GM21737 (cell line): Measurements from ENCODE around the gene F8.
A peak's percentile ranks its signal among the peaks of the same experiment; 100 is the strongest.
"Not testable (repeated sequence)": the region's sequence is repeated elsewhere in the genome, so short reads cannot be mapped to it uniquely, and the experiment has no call there.

ENCODE experiments used
- ATAC-seq: cut with Tn5 transposase; IDR thresholded peaks from one replicate; pipeline ENCODE4 v1.9.1; 2021; ENCODE audit warnings: mild to moderate bottlenecking, moderate library complexity; ENCODE audit not compliant: unreplicated experiment

The F8 gene

GRCh38 chrX:154818916-154819770, 203.4 kb downstream of the F8 start:
- ATAC-seq = no peak

GRCh38 chrX:154817048-154817618, 205.4 kb downstream of the F8 start:
- not testable (repeated sequence) for ATAC-seq

GRCh38 chrX:154816326-154816898, 206.1 kb downstream of the F8 start:
- not testable (repeated sequence) for ATAC-seq

- no peak for ATAC-seq
Measured at GRCh38 chrX:154815274-154815818, 207.2 kb downstream of the F8 start.

GRCh38 chrX:154813801-154814200, 208.7 kb downstream of the F8 start:
- no peak for ATAC-seq

- no peak for ATAC-seq
Measured at GRCh38 chrX:154812341-154813101, 210.0 kb downstream of the F8 start.

- ATAC-seq = no peak
Measured at GRCh38 chrX:154809939-154810665, 212.4 kb downstream of the F8 start.

- no peak for ATAC-seq
Measured at GRCh38 chrX:154806837-154807501, 215.6 kb downstream of the F8 start.

GRCh38 chrX:154805696-154806091, 216.8 kb downstream of the F8 start:
- no peak for ATAC-seq

DNA sequence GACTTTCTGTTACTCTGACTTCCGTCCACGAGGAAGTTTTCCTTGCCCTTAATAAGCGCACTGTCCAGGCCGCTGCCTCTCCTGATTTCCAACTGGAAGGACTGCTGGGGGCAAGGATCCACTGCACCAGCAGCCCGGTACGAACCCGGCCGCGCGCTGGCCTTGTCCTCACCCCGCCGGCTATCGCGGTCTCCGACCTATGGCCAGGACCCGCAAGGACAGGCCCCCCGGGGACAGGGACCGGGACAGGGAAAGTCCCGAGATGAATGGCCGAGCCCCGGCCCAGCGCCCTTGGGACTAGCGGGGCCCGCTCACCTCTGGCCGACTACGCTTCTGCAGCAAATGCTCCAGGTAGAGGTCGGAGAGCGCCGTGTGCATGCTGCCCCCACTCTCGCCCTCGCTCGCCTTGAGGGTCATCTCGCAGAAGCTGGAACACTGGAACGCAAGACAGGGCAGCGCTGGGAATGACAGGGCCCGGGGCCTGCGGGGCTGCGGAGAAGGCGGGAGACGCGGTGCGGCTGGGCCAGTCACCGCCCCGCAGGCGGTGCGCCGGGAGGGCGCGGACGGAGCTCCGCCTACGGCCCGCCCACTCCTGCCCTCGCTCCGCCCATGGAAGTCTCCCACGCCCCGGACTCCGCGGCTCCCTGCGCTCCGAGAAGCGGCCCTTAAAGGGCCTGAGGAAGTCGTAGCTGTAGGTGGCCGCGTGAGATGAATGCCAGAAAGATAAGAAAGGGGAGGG, 217.4 kb downstream of the F8 start, which contains the start of gene MPP1:
TSS of gene MPP1 (minus strand) at position 529 of the 739 bp plus-strand sequence. CDS start at position 417, 112 bp downstream.
- ATAC-seq = peak; percentile 96

DNA sequence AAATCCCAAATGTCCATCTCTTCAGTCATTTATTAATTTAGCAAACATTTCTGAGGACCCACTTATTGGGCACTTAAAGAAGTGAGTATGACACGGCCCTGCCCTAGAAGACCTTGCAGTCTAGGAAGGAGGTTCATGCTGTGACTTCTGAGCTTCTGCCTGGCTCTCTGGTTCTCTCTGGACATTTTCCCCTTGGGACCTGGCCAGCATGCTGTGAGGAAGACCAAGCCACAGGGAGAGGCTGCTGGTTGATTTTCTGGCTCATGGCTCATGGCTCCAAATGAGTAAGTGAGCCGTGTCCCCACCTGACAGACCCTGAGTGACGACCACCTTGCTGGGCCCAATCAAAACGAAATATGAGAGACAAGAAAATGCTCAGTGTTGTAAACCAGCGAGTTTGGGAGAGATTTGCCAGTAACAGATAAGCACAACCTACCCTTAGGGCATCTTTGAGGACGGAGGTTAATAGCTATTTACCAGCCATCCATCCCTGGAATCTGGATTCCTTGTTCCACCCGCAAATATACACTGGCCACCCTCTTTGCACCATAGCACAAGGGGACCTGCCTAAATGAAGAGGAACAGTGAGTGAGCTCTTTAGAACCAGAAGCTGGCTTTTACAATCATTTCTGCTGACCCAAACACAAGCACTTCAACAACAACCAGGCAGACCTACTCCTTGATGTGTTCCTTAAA, 218.1 kb downstream of the F8 start:
- no peak for ATAC-seq

DNA sequence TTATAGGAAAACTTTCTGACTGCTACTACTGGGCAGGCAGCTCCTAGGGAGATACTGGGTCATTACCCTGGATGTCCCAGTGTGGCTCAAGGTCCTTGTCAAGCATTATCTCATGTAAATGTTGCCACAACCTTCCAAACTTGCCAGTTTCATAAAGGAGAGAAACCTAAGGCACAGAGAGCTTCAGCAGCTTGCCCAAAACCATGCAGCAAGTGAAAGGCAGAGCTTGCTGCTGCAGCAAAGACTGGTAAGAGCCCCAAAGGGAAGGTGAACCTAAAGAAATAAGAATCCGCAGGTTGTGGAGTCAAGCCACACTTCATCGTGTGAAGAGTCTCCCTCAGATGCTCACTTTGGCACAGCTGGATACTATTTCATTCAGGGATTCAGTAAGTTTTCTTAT, 219.6 kb downstream of the F8 start:
- ATAC-seq = no peak

- no peak for ATAC-seq
Measured at GRCh38 chrX:154800478-154801210, 221.9 kb downstream of the F8 start.

DNA sequence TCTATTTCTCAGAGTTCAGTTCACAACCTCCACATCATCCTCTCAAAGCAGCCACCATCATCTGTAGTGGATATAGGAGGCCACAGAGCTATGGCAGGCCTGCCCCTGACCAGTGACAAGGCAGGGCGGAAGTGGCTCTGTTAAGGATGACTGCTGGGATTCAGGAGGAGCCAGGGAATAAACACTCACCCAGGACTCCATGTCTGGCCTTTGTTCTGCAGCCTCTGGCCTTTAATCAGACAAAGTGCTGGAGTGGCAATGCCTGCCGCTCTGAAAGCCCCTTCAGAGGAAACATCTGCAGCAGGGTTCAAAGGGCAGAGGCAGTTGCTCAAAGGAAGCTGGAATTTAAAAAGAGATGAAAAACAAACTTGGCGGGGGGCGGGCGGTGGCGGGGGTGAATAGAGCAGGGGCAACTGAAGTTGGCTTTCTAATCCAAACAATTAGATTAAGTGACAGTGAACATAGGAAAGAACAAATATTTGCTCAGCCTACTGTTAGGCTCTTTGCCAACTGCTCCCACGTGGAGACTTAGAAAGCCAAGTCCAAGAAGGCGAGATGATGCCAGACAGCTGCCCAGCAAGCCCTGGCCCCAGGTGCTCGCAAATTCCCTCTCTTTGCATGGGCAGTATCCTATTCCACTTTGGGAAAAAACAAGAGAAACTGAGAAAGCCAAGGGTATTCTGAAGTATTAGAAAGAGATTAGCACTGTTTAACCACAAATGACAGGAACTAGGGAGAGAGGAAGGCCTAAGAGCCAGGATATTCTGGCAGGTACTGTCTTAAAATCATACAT, 222.8 kb downstream of the F8 start:
- ATAC-seq = no peak

DNA sequence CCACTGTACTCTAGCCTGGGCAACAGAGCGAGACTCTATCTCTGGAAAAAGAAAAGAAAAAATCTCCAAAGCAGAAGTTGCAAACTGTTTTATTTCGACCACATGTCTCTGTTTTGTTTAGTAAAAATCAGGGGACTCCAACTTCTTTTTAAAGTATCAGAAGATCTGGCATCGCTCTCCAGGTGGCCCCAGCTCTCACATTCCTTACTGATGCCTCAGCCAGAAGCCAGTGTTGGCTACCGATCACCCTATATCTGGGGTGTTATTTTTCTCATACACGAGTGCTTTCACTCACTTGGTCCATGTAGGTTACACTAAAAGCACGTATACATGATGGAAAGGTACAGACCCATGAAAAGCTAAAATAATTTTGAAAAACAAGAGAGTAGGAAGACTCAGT, 225.5 kb downstream of the F8 start:
- ATAC-seq = no peak

- no peak for ATAC-seq
Measured at GRCh38 chrX:154795016-154795415, 227.5 kb downstream of the F8 start.
